H1 (cell line): ENCODE measurements around the gene IMP3. TPM values are rescaled to one million over a fixed set of nuclear protein-coding genes. Genes with fewer than 3 reads are reported as not detected.

ENCODE experiments used
- ATF3 ChIP-seq: IDR thresholded peaks from 2 replicates; pipeline ENCODE4 v1.6.1; 2011; ENCODE audit warnings: low read depth, mild to moderate bottlenecking, low read length; ENCODE audit not compliant: insufficient read depth
- GTF2F1 ChIP-seq: IDR thresholded peaks from 2 replicates; pipeline ENCODE4 v1.6.1; 2012; ENCODE audit warnings: low read depth, low read length, improper control_type of control experiment, borderline replicate concordance
- SRF ChIP-seq: IDR thresholded peaks from 2 replicates; pipeline ENCODE4 v1.6.1; 2011; ENCODE audit warnings: mild to moderate bottlenecking, low read depth, low read length, moderate library complexity
- polyA plus RNA-seq, 7 experiments: library from polyadenylated mRNA; depleted of rRNA in 3 of 7; stranded (reverse) in 5 of 7; unstranded in 2 of 7; fragments of >200 nt in 5 of 7; fragments of 200-250 nt in 2 of 7; gene quantifications; 1 replicate in 5 of 7; 2 replicates in 1 of 7; 4 replicates in 1 of 7; pipeline versions ENCODE4 v1.2.1 to v1.2.3, GENCODE V29; 2011 to 2013; ENCODE audit warnings: missing spikeins in 2 of 7, mixed read lengths in 2 of 7
- total RNA-seq: library from RNA; stranded (reverse); fragmentation: NEBNext Ultra II Directional; extraction: Animal tissue kit (Norgen Biotek cat#: 25700); gene quantifications from 2 replicates; pipeline ENCODE4 v1.2.1, GENCODE V29; 2021

The IMP3 gene
- total and polyA plus RNA-seq, 2 of the 8 experiments (the other 6 are each of a cell fraction or from before 2014, with no cell fraction given), result 114 to 273 TPM

- TF ChIP-seq GTF2F1 (no peak), ATF3 (no peak), SRF (no peak)
Measured at GRCh38 chr15:75649045-75649761, 9.2 kb upstream of the IMP3 start (continued).
